Epithelial cell of proximal tubule (primary cell): ENCODE data around the gene CAPRIN1. TPM values are rescaled to one million over a fixed set of nuclear protein-coding genes. Genes with fewer than 3 reads are reported as not detected.

Experiments used
- DNase-seq: peaks from one replicate; pipeline ENCODE4 v3.0.0-alpha.2; 2011; ENCODE audit warnings: low read depth
- H3K4me3 ChIP-seq: 2 replicates; pipeline ENCODE4 v1.5.1; 2011; ENCODE audit warnings: low read depth, mild to moderate bottlenecking, low read length
- total RNA-seq: library from RNA; depleted of rRNA; stranded (reverse); fragments of >200 nt; gene quantifications from 2 replicates; pipeline ENCODE4 v1.2.3, GENCODE V29; 2015
- TF ChIP-seq, protein P1 (sequence below): conservative IDR thresholded peaks from 2 replicates; pipeline ENCODE4 v1.5.1; 2012; ENCODE audit warnings: low read depth, mild to moderate bottlenecking, low read length

CAPRIN1 gene
- total RNA-seq, 1 donor from 2014 or later, result 172 TPM

GRCh38 chr11:34111722-34112270 lies 60.3 kb downstream of the CAPRIN1 start:
- no peak overlapping the region for H3K4me3 ChIP-seq
- no peak for DNase-seq
- TF ChIP-seq, protein P1, sequence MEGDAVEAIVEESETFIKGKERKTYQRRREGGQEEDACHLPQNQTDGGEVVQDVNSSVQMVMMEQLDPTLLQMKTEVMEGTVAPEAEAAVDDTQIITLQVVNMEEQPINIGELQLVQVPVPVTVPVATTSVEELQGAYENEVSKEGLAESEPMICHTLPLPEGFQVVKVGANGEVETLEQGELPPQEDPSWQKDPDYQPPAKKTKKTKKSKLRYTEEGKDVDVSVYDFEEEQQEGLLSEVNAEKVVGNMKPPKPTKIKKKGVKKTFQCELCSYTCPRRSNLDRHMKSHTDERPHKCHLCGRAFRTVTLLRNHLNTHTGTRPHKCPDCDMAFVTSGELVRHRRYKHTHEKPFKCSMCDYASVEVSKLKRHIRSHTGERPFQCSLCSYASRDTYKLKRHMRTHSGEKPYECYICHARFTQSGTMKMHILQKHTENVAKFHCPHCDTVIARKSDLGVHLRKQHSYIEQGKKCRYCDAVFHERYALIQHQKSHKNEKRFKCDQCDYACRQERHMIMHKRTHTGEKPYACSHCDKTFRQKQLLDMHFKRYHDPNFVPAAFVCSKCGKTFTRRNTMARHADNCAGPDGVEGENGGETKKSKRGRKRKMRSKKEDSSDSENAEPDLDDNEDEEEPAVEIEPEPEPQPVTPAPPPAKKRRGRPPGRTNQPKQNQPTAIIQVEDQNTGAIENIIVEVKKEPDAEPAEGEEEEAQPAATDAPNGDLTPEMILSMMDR, result no peak

DNA sequence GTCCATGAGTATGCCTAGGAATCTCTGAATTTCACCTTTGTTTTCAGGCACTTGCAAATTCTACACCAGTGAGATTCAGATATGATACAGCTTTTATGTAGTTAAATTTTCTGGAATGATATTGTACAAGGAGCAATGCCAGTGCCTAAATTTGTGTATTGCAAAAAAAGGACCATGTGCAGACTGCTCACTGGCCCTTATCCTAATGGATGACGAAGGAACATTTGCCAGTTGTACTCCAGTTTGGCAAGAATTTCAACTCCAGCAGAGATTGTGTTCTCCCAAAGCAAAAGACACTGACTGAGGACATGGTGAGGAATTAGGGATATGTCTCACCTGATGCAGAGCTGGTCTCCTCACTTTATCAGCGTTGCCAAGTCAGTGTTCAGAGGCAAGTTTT lies 62.5 kb downstream of the CAPRIN1 start:
- H3K4me3 ChIP-seq, result no peak overlapping the region
- TF ChIP-seq, protein P1, result no peak
- no peak for DNase-seq

GRCh38 chr11:34114471-34114870 lies 62.9 kb downstream of the CAPRIN1 start:
- TF ChIP-seq, protein P1, result no peak
- no peak for DNase-seq
- no peak overlapping the region for H3K4me3 ChIP-seq

DNA sequence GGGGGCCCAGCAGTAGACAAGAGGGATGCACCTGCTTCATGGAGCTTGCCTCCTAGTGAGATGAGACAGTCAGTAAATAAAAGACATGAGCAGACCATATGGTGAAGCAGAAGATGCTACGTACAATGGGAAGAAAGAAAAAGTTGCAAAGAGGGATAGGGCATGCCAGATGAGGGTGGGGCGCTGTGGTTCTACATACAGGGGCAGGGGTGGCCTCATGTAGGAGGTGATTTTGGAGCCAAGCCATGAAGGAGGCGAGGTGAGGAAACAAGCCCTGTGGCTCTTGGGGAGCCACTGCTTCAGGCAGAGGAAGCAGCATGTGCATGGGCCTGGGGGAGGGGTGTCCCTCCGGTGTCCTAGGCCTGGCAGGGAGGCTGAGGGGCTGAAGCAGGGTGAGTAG lies 69.1 kb downstream of the CAPRIN1 start:
- no peak for DNase-seq

DNA sequence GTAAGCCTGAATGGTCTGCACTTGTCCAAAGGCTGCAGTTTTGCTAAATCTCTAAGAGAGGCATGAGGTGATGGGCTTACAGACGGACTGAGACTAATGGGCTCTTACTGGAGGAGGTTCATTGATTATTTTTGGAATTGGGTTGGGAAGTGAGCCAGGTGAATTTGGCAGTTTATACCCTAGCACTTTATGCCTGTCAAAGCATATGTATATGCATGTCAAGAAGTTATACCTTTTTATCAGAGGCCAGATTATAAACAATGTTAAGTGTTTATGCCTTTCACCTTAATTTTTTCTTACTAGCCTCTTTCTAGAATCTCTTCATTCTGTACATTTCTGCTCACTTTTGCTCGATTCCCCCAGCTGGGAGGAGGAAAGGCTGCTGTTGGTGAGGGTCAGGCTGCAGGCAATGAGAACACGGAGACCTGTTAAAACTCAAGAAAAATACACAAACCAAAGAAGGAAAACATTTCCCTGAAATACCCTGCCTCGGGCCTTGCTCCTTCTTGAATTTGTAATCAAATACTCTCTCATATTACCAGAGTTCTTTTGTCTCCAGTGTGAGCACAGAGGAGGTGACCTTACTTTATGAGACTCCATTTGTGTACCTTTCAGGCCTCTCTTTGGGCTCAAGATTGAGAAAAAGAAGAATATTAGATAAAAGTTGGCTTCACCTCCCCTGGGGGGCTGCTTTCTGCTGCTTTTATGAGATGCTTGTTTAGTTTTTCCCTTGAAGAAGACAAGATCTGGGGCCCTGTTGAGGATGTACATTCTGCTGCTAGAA lies 73.5 kb downstream of the CAPRIN1 start:
- DNase-seq, result no peak
- TF ChIP-seq, protein P1, result no peak

More for the DNA sequence above, 69.1 kb downstream of the CAPRIN1 start:
- no peak overlapping the region for H3K4me3 ChIP-seq
- TF ChIP-seq, protein P1, result no peak

GRCh38 chr11:34126959-34127848 lies 75.7 kb downstream of the CAPRIN1 start:
- H3K4me3 ChIP-seq, result no peak overlapping the region
- TF ChIP-seq, protein P1, result no peak
- DNase-seq, result no peak

More for the DNA sequence above, 73.5 kb downstream of the CAPRIN1 start:
- no peak overlapping the region for H3K4me3 ChIP-seq
